ENCODE data around the gene IFT57.

The IFT57 gene

DNA sequence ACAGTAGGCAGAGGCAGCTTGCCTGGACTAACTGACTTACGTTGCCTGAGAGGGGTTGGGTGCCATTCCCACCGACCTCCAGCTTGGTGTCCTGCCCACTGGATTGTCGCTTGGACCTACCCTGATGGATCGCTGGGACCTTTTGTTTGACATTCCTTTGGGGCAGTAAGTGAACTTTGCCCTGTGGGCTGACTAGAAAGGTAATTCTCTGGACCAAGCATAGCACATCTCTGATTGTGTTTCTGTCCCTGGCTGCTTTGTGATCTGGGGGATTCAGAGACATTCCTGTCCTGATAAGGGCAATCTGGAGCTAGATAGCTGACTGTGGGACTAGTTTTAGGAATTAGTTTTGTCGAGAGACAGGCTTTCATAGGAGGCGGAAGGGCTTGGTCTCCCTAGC is 19.5 kb upstream of the IFT57 start:
- Histone ChIP-seq H3K9me2 (replicated peaks; ENCODE audit: low read depth, low read length) (no peaks in the 10 kb centered on the region), H3K9me3 (ENCODE audit: insufficient read depth, low read depth, low read length) (no peaks in the 10 kb centered on the region), H3K9ac (ENCODE audit: low read depth, low read length, poor library complexity, severe bottlenecking) (no peak overlapping the region), H3K4me3 (ENCODE audit: low read length, poor library complexity, severe bottlenecking) (no peak overlapping the region), H2AFZ (ENCODE audit: low read length) (no peak overlapping the region), H3K4me2 (ENCODE audit: low read depth, low read length, poor library complexity, severe bottlenecking) (no peak overlapping the region), H4K20me1 (ENCODE audit: insufficient read depth, low read length, poor library complexity, severe bottlenecking) (no peaks in the 10 kb centered on the region), H3K79me2 (ENCODE audit: insufficient read depth, low read length) (no peaks in the 10 kb centered on the region), H3K27me3 (ENCODE audit: insufficient read depth, low read length, poor library complexity, severe bottlenecking) (no peaks in the 10 kb centered on the region), H3K36me3 (ENCODE audit: insufficient read depth, low read length) (no peaks in the 10 kb centered on the region), H3K4me1 (ENCODE audit: insufficient read depth, low read length, poor library complexity, severe bottlenecking) (peaks cover 22% of the 10 kb centered on the region), H3F3A (ENCODE audit: low read depth) (no peaks in the 10 kb centered on the region)
- no peak for TF ChIP-seq CTCF (conservative IDR thresholded peaks at IDR 0.05; ENCODE audit: low read length)
- TF ChIP-seq EZH2phosphoT487 (IDR thresholded peaks at IDR 0.05; ENCODE audit: borderline replicate concordance) = no peak

DNA sequence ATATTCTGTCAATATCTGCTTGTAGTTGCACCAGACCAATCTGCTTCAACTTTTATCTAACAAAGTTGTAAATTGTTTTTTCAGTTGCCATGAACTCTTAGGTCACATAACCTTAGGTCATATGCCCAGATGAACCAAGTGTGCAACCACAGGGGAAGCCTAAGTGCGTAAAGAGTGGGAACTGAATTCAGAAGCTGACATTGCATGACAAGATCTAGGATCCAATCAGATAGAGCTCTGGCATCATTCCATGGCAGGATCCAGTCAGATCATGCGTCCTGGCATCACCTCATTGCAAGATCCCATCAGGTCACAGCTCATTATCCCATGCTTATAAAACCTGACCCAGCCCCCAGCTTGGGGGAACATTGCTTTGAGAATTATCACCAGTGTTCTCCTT is 18.9 kb upstream of the IFT57 start:
- Histone ChIP-seq H3K9me3 (ENCODE audit: insufficient read depth, low read depth, low read length) (no peaks in the 10 kb centered on the region), H3K9me2 (replicated peaks; ENCODE audit: low read depth, low read length) (no peaks in the 10 kb centered on the region), H3K79me2 (ENCODE audit: insufficient read depth, low read length) (no peaks in the 10 kb centered on the region), H3K4me1 (ENCODE audit: insufficient read depth, low read length, poor library complexity, severe bottlenecking) (peaks cover 22% of the 10 kb centered on the region), H3K4me2 (ENCODE audit: low read depth, low read length, poor library complexity, severe bottlenecking) (no peak overlapping the region), H3K9ac (ENCODE audit: low read depth, low read length, poor library complexity, severe bottlenecking) (no peak overlapping the region), H3K36me3 (ENCODE audit: insufficient read depth, low read length) (no peaks in the 10 kb centered on the region), H3K4me3 (ENCODE audit: low read length, poor library complexity, severe bottlenecking) (no peak overlapping the region), H4K20me1 (ENCODE audit: insufficient read depth, low read length, poor library complexity, severe bottlenecking) (no peaks in the 10 kb centered on the region), H3F3A (ENCODE audit: low read depth) (no peaks in the 10 kb centered on the region), H2AFZ (ENCODE audit: low read length) (no peak overlapping the region), H3K27me3 (ENCODE audit: insufficient read depth, low read length, poor library complexity, severe bottlenecking) (no peaks in the 10 kb centered on the region)
- no peak for TF ChIP-seq CTCF (conservative IDR thresholded peaks at IDR 0.05; ENCODE audit: low read length)
- no peak for TF ChIP-seq EZH2phosphoT487 (IDR thresholded peaks at IDR 0.05; ENCODE audit: borderline replicate concordance)

- Histone ChIP-seq H3K79me2 (ENCODE audit: insufficient read depth, low read length) (no peaks in the 10 kb centered on the region), H3K4me2 (ENCODE audit: low read depth, low read length, poor library complexity, severe bottlenecking) (no peak overlapping the region), H3K4me3 (ENCODE audit: low read length, poor library complexity, severe bottlenecking) (no peak overlapping the region), H4K20me1 (ENCODE audit: insufficient read depth, low read length, poor library complexity, severe bottlenecking) (no peaks in the 10 kb centered on the region), H3K36me3 (ENCODE audit: insufficient read depth, low read length) (no peaks in the 10 kb centered on the region), H3K9ac (ENCODE audit: low read depth, low read length, poor library complexity, severe bottlenecking) (no peak overlapping the region), H3K4me1 (ENCODE audit: insufficient read depth, low read length, poor library complexity, severe bottlenecking) (peaks cover 22% of the 10 kb centered on the region), H3F3A (ENCODE audit: low read depth) (no peaks in the 10 kb centered on the region), H3K9me3 (ENCODE audit: insufficient read depth, low read depth, low read length) (no peaks in the 10 kb centered on the region), H3K27me3 (ENCODE audit: insufficient read depth, low read length, poor library complexity, severe bottlenecking) (no peaks in the 10 kb centered on the region), H3K9me2 (replicated peaks; ENCODE audit: low read depth, low read length) (no peaks in the 10 kb centered on the region), H2AFZ (ENCODE audit: low read length) (no peak overlapping the region)
- no peak for TF ChIP-seq EZH2phosphoT487 (IDR thresholded peaks at IDR 0.05; ENCODE audit: borderline replicate concordance)
- TF ChIP-seq CTCF (conservative IDR thresholded peaks at IDR 0.05; ENCODE audit: low read length) = no peak
These were observed 16.9 kb upstream of the IFT57 start for GRCh38 chr3:108239082-108239481.
